Measurements from ENCODE around the gene STUM. TPM values are rescaled to one million over a fixed set of nuclear protein-coding genes. Genes with fewer than 3 reads are reported as not detected.

Gene STUM
- total and polyA plus RNA-seq, 4 donors, result 4.8 to 21.1 (median 15.0) TPM

DNA sequence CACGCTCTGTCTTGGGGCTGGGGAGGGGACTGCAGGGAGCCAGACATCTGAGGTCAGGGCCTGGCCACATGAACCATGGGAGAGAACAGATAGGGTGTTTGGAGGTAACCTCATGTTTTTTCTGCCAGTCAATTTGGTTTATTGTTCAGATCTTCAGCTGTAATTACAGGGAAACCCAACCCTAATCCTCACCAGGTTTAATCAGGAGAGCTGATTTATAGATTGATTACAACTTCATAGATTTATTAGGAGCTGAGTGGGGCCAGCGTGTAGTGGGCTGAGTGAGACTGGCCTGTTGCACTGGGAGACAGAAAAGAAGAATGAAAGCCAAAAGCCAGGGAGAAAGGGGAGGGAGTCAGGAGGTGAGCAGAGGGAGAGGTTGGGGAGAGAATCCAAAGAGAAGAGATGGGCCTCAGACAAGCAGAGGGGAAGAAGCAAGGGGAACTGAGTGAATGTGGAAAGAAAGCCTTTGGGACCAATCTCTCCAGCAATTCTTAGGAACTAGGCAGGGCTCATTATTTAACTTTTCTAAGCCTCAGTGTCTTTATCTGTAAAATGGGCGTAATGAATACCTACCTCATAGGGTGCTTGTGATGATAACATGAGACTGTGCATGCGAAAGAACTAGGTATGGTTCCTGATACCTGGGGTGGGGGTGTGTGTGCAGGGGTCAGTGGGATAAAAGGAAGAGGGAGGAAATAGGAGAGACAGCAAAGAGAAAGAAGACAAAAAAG, 17.0 kb upstream of the STUM start:
- no peak overlapping the region for H3K4me3 ChIP-seq (ENCODE audit: low read depth, low read length)
- no peaks in the 10 kb centered on the region for H3K36me3 ChIP-seq (ENCODE audit: control insufficient read depth, insufficient read depth, low read length)
- 100% methylated on average over 3 of the region's 4 CpGs for WGBS (ENCODE audit: insufficient coverage)
- DNase-seq (ENCODE audit: low read depth in 4 of 6, low spot score in 6 of 6), result no peak
- no peak overlapping the region for H3K27ac ChIP-seq (ENCODE audit: low read depth, low read length)
- no peaks in the 10 kb centered on the region for H3K9me3 ChIP-seq (ENCODE audit: control insufficient read depth, insufficient read depth, low read length)
- H3K27me3 ChIP-seq (ENCODE audit: control insufficient read depth, insufficient read depth, low read length), result no peaks in the 10 kb centered on the region
- peaks cover 10% of the 10 kb centered on the region for H3K4me1 ChIP-seq (ENCODE audit: control insufficient read depth, insufficient read depth, low read length)

DNA sequence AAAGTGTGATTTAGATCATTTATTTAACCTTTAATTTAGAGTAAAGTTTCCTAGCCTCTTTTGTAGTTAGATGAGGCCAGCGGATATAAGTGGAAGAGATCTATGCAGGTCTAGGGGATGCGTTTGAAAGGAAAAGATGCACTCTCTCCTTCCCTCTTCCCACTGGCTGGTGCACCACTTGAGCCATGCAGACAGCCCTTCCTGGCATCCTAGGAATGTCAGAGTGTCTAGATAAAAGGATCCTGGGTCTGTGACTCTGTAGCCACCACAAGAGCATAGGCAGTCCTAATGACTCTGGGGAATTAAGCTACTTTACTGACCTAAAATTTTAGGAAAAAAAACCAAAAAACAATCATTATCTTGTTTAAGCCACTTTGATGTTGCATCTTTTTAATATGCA, 16.0 kb upstream of the STUM start:
- Histone ChIP-seq H3K27me3 (ENCODE audit: control insufficient read depth, insufficient read depth, low read length) (no peaks in the 10 kb centered on the region), H3K4me1 (ENCODE audit: control insufficient read depth, insufficient read depth, low read length) (peaks cover 7% of the 10 kb centered on the region), H3K27ac (ENCODE audit: low read depth, low read length) (no peak overlapping the region), H3K4me3 (ENCODE audit: low read depth, low read length) (no peak overlapping the region), H3K9me3 (ENCODE audit: control insufficient read depth, insufficient read depth, low read length) (no peaks in the 10 kb centered on the region), H3K36me3 (ENCODE audit: control insufficient read depth, insufficient read depth, low read length) (no peaks in the 10 kb centered on the region)
- no peak for DNase-seq (ENCODE audit: low read depth in 4 of 6, low spot score in 6 of 6)
- no CpG with 5 or more reads among the region's 2 CpGs for WGBS (ENCODE audit: insufficient coverage)

DNA sequence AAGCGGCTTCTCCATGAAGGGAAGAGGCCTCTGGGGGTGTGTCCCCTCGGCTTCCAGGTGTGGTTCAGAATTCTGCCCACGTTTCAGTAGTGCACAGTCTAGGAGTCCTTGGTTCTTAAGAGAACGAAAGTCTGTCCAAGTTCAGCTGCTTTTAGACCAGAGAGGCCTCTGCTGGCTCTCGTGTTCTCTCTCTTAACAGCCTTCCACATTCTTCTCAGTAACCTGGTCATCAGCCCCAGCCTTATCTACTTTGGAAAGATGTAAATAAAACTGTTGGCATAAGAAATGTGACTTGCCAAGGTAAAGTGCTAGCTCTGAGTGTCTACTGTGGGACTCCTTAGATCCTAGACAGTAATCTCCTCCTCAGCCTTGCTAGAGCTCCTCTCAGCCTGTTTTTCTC, 15.3 kb upstream of the STUM start:
- Histone ChIP-seq H3K36me3 (ENCODE audit: control insufficient read depth, insufficient read depth, low read length) (no peaks in the 10 kb centered on the region), H3K4me3 (ENCODE audit: low read depth, low read length) (no peak overlapping the region), H3K27me3 (ENCODE audit: control insufficient read depth, insufficient read depth, low read length) (no peaks in the 10 kb centered on the region), H3K4me1 (ENCODE audit: control insufficient read depth, insufficient read depth, low read length) (peaks cover 7% of the 10 kb centered on the region), H3K27ac (ENCODE audit: low read depth, low read length) (no peak overlapping the region), H3K9me3 (ENCODE audit: control insufficient read depth, insufficient read depth, low read length) (no peaks in the 10 kb centered on the region)
- WGBS (ENCODE audit: insufficient coverage), result 68% methylated on average over 3 of the region's 5 CpGs
- no peak for DNase-seq (ENCODE audit: low read depth in 4 of 6, low spot score in 6 of 6)

DNA sequence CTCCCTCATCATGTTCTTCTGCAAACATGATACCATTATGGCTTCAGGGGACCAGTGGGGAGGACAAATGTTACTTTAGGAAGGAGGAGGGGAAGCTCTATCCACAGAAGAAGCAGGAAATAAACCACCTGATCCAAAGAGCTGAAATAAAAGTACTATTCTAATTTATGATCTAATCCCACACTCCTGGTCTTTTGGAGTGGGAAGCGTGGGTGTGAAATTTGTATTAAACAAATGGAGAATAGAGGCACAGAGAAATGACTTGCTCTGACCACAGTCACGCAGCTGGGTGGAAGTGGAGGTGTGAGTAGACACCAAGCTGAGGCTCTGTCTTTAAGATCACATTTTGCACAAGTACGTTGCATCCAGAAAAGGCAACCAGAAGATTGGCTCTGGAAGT, 14.5 kb upstream of the STUM start:
- H3K27ac ChIP-seq (ENCODE audit: low read depth, low read length), result no peak overlapping the region
- no peak for DNase-seq (ENCODE audit: low read depth in 4 of 6, low spot score in 6 of 6)
- H3K36me3 ChIP-seq (ENCODE audit: control insufficient read depth, insufficient read depth, low read length), result no peaks in the 10 kb centered on the region
- no peaks in the 10 kb centered on the region for H3K27me3 ChIP-seq (ENCODE audit: control insufficient read depth, insufficient read depth, low read length)
- no peak overlapping the region for H3K4me3 ChIP-seq (ENCODE audit: low read depth, low read length)
- peaks cover 7% of the 10 kb centered on the region for H3K4me1 ChIP-seq (ENCODE audit: control insufficient read depth, insufficient read depth, low read length)
- WGBS (ENCODE audit: insufficient coverage), result 98% methylated on average over 3 of the region's 3 CpGs
- H3K9me3 ChIP-seq (ENCODE audit: control insufficient read depth, insufficient read depth, low read length), result no peaks in the 10 kb centered on the region

DNA sequence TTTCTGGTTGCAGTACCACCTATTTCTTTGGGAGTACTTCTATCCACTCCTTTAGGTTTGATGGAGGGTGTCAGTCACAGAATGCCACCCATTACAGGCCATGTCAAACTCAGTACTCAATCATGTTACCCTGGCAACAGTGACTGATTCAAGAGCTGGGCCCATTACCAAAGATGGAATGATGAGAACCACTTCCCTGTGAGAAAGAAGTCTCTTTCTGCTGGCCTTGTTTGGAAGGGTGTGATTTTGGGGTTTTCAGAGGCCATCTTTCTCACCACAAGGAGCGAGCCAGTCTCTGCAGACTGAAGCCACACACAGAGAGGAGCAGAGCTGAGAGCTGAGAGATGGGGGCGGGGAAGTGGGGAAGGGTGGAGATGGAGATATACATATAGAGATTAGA, 13.9 kb upstream of the STUM start:
- no CpG with 5 or more reads among the region's 2 CpGs for WGBS (ENCODE audit: insufficient coverage)
- Histone ChIP-seq H3K4me3 (ENCODE audit: low read depth, low read length) (no peak overlapping the region), H3K9me3 (ENCODE audit: control insufficient read depth, insufficient read depth, low read length) (no peaks in the 10 kb centered on the region), H3K27ac (ENCODE audit: low read depth, low read length) (no peak overlapping the region), H3K36me3 (ENCODE audit: control insufficient read depth, insufficient read depth, low read length) (no peaks in the 10 kb centered on the region), H3K4me1 (ENCODE audit: control insufficient read depth, insufficient read depth, low read length) (peaks cover 7% of the 10 kb centered on the region), H3K27me3 (ENCODE audit: control insufficient read depth, insufficient read depth, low read length) (no peaks in the 10 kb centered on the region)
- no peak for DNase-seq (ENCODE audit: low read depth in 4 of 6, low spot score in 6 of 6)

DNA sequence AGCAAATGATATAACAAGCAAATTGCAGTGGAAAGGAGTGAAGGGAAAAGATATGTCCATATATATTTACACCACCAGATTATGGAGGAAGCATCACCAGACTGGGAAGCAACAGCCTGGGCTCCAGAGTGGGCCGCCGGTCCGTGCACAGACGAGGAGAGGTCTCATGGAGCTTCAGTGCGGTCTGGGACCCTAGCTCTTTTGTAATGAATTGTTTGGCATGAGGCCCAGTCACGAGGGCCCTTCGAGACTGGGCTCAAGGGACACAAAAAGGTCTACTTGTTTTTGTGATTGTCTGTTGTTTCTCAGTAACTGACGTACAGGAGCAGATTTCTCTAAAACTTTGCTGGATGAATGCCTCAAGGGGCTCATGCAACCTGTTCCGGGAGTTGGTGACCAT, 12.9 kb upstream of the STUM start:
- DNase-seq (ENCODE audit: low read depth in 4 of 6, low spot score in 6 of 6), result no peak
- no peak overlapping the region for H3K4me3 ChIP-seq (ENCODE audit: low read depth, low read length)
- H3K36me3 ChIP-seq (ENCODE audit: control insufficient read depth, insufficient read depth, low read length), result no peaks in the 10 kb centered on the region
- no peaks in the 10 kb centered on the region for H3K27me3 ChIP-seq (ENCODE audit: control insufficient read depth, insufficient read depth, low read length)
- H3K9me3 ChIP-seq (ENCODE audit: control insufficient read depth, insufficient read depth, low read length), result no peaks in the 10 kb centered on the region
- 39% methylated on average over 7 of the region's 9 CpGs for WGBS (ENCODE audit: insufficient coverage)
- H3K27ac ChIP-seq (ENCODE audit: low read depth, low read length), result no peak overlapping the region
- peaks cover 7% of the 10 kb centered on the region for H3K4me1 ChIP-seq (ENCODE audit: control insufficient read depth, insufficient read depth, low read length)

DNA sequence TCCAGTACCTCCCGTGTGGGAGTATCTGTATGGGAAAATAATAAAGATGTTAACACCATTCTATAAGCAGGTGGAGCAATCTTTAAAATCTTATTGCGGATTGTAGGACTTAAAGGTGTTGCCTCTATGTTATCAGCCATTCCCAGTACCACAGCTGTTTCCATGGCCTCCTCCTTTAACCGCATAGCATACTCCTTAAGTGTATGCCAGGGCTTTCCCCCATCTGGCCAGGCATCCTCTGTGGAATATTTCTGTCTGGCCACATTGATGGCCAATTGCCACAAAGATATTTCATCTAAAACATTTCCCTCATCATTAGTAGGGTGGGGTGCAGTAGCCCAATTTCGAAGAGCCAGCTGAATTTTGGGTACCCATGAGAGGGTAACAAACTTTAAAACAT, 7.3 kb upstream of the STUM start:
- Histone ChIP-seq H3K36me3 (ENCODE audit: control insufficient read depth, insufficient read depth, low read length) (no peaks in the 10 kb centered on the region), H3K4me1 (ENCODE audit: control insufficient read depth, insufficient read depth, low read length) (no peaks in the 10 kb centered on the region), H3K4me3 (ENCODE audit: low read depth, low read length) (no peak overlapping the region), H3K27ac (ENCODE audit: low read depth, low read length) (no peak overlapping the region), H3K27me3 (ENCODE audit: control insufficient read depth, insufficient read depth, low read length) (no peaks in the 10 kb centered on the region), H3K9me3 (ENCODE audit: control insufficient read depth, insufficient read depth, low read length) (no peaks in the 10 kb centered on the region)
- DNase-seq (ENCODE audit: low read depth in 4 of 6, low spot score in 6 of 6), result no peak
- 86% methylated on average over 1 of the region's 4 CpGs for WGBS (ENCODE audit: insufficient coverage)

DNA sequence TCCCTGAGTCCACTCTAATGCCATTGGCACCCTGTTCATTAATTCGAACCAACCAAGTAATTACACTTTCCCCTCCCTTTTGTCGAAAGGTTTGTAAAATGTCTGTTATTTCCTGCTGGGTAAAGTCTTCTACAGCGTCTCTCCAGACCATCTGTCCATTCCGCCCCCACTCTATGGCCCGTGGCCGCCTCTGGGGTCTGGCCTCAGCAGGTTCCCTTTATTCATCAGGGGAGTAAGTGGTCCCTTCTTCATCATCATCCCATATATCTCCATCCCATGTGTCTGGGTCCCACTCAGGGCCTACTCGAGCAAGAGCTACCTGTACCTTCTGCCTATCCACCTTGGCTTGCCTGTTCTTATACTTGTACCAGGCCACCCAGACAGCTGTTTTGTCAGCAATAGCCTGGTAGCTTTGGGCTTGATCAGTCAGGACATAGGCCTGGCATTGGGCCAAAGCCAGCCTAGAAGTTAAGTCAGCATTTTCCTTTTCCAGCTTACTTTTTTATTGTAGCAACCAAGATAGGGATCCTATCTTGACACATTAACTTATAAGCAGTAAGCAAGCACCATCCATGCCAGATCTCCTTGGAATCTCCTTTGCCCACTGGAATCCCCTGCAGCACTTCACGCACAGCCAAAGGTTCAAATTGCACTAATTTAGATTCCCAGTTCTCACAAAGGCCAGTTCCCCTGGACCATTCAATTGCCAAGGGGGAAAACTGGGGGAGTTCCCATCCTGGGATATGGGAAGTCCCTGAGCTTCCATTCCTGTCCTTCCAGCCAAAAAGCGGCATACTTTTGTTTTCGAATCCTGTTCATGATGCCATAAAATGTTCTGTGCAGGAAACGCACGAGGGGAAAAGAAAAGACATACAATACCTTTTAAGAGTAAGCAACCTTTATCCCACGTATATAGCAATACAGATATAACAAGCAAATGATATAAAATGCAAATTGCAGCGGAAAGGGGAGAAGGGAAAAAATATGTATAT, 6.6 kb upstream of the STUM start:
- H3K4me3 ChIP-seq (ENCODE audit: low read depth, low read length), result no peak overlapping the region
- H3K4me1 ChIP-seq (ENCODE audit: control insufficient read depth, insufficient read depth, low read length), result no peaks in the 10 kb centered on the region
- H3K27ac ChIP-seq (ENCODE audit: low read depth, low read length), result no peak overlapping the region
- H3K9me3 ChIP-seq (ENCODE audit: control insufficient read depth, insufficient read depth, low read length), result no peaks in the 10 kb centered on the region
- no peaks in the 10 kb centered on the region for H3K27me3 ChIP-seq (ENCODE audit: control insufficient read depth, insufficient read depth, low read length)
- DNase-seq (ENCODE audit: low read depth in 4 of 6, low spot score in 6 of 6), result no peak
- H3K36me3 ChIP-seq (ENCODE audit: control insufficient read depth, insufficient read depth, low read length), result no peaks in the 10 kb centered on the region
- whole genome bisulfite sequencing (ENCODE audit: insufficient coverage), result 85% methylated on average over 5 of the region's 14 CpGs

DNA sequence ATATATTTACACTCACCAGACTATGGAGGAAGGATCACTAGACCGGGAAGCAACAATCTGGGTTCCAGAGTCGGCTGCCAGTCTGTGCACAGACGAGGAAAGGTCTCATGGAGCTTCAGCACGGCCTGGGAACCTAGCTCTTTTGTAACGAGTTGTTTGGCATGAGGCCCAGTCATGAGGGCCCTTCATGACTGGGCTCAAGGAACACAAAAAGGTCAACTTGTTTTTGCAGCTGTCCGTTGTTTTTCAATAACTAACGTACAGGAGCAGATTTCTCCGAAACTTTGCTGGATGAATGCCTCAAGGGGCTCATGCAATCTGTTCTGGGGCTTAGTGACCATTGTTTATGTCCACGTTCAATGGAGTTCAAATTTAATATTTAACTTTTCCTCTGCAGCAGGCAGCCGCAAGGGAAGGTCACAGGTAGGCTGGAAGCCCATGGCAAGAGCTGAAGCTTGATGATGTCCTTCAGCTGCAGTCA, 5.9 kb upstream of the STUM start:
- Histone ChIP-seq H3K9me3 (ENCODE audit: control insufficient read depth, insufficient read depth, low read length) (no peaks in the 10 kb centered on the region), H3K4me3 (ENCODE audit: low read depth, low read length) (no peak overlapping the region), H3K27me3 (ENCODE audit: control insufficient read depth, insufficient read depth, low read length) (no peaks in the 10 kb centered on the region), H3K4me1 (ENCODE audit: control insufficient read depth, insufficient read depth, low read length) (no peaks in the 10 kb centered on the region), H3K27ac (ENCODE audit: low read depth, low read length) (no peak overlapping the region), H3K36me3 (ENCODE audit: control insufficient read depth, insufficient read depth, low read length) (no peaks in the 10 kb centered on the region)
- DNase-seq (ENCODE audit: low read depth in 4 of 6, low spot score in 6 of 6), result no peak
- 60% methylated on average over 9 of the region's 10 CpGs for whole genome bisulfite sequencing (ENCODE audit: insufficient coverage)
